ENCODE data around the gene GALR3.

GRCh38 chr22:37819105-37819433 is 4.1 kb upstream of the GALR3 start:
- TF ChIP-seq POLR2A (IDR thresholded peaks at IDR 0.05) (no peak), CTCF (IDR thresholded peaks at IDR 0.05) (no peak)
